Muscle of leg (tissue), 11 donors: ENCODE results near the gene NAA20. TPM values are rescaled to one million over a fixed set of nuclear protein-coding genes. Genes with fewer than 3 reads are reported as not detected.

ENCODE experiments used
- DNase-seq: peaks from one replicate; pipeline ENCODE4 v3.0.0; 2013
- H3K27ac ChIP-seq: one replicate; pipeline ENCODE4 v1.5.1; 2013; ENCODE audit warnings: mild to moderate bottlenecking, low read length, control low read depth
- H3K27me3 ChIP-seq: one replicate; pipeline ENCODE4 v1.6.1; 2013; ENCODE audit warnings: low read length; ENCODE audit not compliant: control insufficient read depth, insufficient read depth
- H3K36me3 ChIP-seq: one replicate; pipeline ENCODE4 v1.6.1; 2013; ENCODE audit warnings: low read length; ENCODE audit not compliant: control insufficient read depth, insufficient read depth
- H3K4me1 ChIP-seq: one replicate; pipeline ENCODE4 v1.6.1; 2013; ENCODE audit warnings: low read length; ENCODE audit not compliant: control insufficient read depth, insufficient read depth
- H3K4me3 ChIP-seq: one replicate; pipeline ENCODE4 v1.5.1; 2013; ENCODE audit warnings: low read length, control low read depth
- H3K9me3 ChIP-seq: replicated peaks from 2 replicates; pipeline ENCODE4 v1.6.1; 2013; ENCODE audit warnings: low read depth, low read length; ENCODE audit not compliant: control insufficient read depth
- WGBS: methylation state at CpG from one replicate; pipeline ENCODE4 v1.1.5; 2013; ENCODE audit warnings: missing lambda C conversion rate; ENCODE audit not compliant: insufficient coverage; 5-methylcytosine and 5-hydroxymethylcytosine counted together
- polyA plus RNA-seq, 8 donors: library from polyadenylated mRNA; unstranded; fragments of 120-200 nt; gene quantifications; one replicate each; pipeline versions ENCODE4 v1.2.1 to v1.2.3, GENCODE V29; 2013; ENCODE audit warnings: inconsistent platforms in 1 of 8, low replicate concordance in 1 of 8; ENCODE audit not compliant: insufficient read length in 8 of 8, insufficient read depth in 1 of 8
- total RNA-seq: library from RNA; stranded (reverse); fragments of 120-200 nt; gene quantifications from one replicate; pipeline ENCODE4 v1.2.4, GENCODE V29; 2013

The NAA20 gene
- total and polyA plus RNA-seq, 9 donors = 40.9 to 72.4 (median 67.2) TPM

DNA sequence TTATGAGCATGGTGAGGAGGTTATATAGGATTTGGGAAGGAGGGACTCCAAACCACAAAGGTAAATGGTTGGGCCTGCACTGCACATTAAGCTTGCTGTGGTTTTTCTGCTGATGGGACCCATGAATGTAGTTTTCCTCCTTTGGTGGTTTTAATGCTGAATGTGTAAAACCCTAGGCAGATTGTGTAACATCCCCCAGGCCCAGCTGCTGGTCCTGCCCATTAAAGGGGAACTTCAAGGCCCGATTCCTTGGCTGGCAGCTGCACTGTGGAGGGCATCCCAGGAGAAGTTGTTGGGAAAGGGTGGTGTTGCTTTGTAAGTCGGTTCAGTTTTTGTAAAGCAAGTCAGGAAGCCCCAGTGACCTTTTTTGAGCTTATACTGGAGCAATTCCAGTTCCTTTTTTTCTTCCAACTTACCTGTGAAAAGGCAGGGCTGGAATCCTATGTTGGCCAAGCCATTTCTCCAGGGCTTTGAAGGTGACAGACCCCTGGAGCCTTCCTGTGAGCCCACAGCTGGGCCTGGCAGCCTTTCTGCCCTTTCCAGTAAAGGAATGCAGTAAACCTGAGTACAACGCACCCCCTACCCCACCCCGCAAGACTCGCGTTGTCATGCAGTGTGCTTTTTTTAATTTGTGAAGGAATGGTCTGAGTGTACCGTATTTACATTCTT, 43.1 kb upstream of the NAA20 start:
- peak overlapping the region; percentile 92 for H3K27ac ChIP-seq
- 44% methylated on average over 1 of the region's 7 CpGs for WGBS
- DNase-seq = peak; percentile 87
- H3K27me3 ChIP-seq = no peaks in the 10 kb centered on the region
- H3K4me1 ChIP-seq = peaks cover 37% of the 10 kb centered on the region
- peaks cover 2% of the 10 kb centered on the region for H3K9me3 ChIP-seq
- no peak overlapping the region for H3K4me3 ChIP-seq
- H3K36me3 ChIP-seq = peaks cover 25% of the 10 kb centered on the region

DNA sequence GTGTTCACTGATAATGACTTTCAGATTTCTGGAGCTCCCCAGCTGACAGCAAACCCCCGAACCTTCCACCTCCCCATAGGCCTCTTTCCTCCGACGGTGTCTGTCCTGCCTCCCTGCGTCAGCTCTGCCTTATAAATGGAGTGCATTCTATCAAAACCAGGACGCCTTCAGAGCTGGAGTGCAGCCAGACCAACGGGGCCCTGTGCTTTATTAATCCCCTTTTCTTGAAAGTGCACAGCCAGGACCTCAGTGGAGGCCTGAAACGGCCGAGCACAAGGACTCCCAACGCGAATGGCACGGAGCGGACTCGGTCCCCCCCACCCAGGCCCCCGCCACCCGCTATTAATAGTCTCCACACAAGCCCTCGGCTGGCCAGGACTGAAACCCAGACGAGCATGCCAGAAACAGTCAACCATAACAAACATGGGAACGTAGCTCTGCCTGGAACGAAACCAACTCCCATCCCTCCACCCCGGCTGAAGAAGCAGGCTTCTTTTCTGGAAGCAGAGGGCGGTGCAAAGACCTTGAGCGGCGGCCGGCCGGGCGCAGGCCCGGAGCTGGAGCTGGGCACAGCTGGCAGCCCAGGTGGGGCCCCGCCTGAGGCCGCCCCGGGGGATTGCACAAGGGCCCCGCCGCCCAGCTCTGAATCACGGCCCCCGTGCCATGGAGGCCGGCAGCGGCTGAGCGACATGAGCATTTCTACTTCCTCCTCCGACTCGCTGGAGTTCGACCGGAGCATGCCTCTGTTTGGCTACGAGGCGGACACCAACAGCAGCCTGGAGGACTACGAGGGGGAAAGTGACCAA, 42.3 kb upstream of the NAA20 start:
- Histone ChIP-seq H3K27me3 (no peaks in the 10 kb centered on the region), H3K9me3 (peaks cover 2% of the 10 kb centered on the region), H3K4me1 (peaks cover 37% of the 10 kb centered on the region), H3K36me3 (peaks cover 25% of the 10 kb centered on the region), H3K4me3 (peak overlapping the region; percentile 31), H3K27ac (peak overlapping the region; percentile 92)
- WGBS = 5% methylated on average over 41 of the region's 44 CpGs
- DNase-seq = peak; percentile 97

GRCh38 chr20:19975436-19975799, 41.7 kb upstream of the NAA20 start:
- Histone ChIP-seq H3K27ac (peak overlapping the region; percentile 92), H3K27me3 (no peaks in the 10 kb centered on the region), H3K4me1 (peaks cover 37% of the 10 kb centered on the region), H3K4me3 (peak overlapping the region; percentile 31), H3K9me3 (peaks cover 2% of the 10 kb centered on the region), H3K36me3 (peaks cover 23% of the 10 kb centered on the region)
- DNase-seq = peak; percentile 48
- WGBS = 34% methylated on average over 15 of the region's 18 CpGs

GRCh38 chr20:19975901-19976300, 41.3 kb upstream of the NAA20 start:
- Histone ChIP-seq H3K9me3 (peaks cover 2% of the 10 kb centered on the region), H3K27ac (peak overlapping the region; percentile 92), H3K27me3 (no peaks in the 10 kb centered on the region), H3K4me3 (peak overlapping the region; percentile 31), H3K4me1 (peaks cover 40% of the 10 kb centered on the region), H3K36me3 (peaks cover 20% of the 10 kb centered on the region)
- DNase-seq = no peak
- 47% methylated on average over 2 of the region's 9 CpGs for WGBS

DNA sequence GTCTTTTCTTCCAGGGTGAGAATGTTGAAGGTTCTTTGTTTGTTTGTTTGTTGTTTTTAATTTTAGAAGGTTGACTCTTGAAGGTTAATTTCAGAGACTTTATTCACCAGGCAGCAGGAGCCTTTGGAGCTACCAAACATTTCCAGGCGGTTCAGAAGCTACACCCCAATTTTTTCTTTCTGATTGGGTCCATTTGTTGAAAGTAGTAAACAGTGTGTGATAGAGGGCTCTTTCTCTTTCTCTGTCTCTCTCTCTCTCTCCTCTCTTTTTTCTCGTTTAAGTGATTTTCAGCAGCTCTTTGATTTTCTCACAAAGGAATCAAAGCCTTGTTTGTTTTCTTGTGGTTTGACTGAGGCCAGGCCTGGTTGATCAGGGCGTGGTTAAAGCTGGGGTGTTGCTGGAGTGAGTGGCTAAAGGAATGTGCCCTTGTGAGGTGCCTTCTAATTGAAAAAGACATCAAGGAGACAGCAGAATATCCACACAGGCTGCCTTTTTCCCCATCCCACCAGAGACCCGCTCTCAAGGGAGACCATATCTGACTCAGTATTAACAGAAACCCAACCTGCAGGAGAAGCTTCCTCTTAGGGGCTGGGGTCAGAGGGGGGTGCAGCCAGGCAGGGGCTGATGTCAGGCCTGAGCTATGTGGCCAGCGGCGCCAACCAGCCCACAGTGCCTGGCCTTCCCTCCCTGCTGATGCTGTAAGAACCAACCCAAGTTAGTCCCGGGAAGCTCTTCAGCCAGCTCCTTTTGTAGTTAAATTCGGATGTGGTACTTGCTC, 40.4 kb upstream of the NAA20 start:
- 64% methylated on average over 2 of the region's 8 CpGs for WGBS
- Histone ChIP-seq H3K27ac (peak overlapping the region; percentile 47), H3K4me3 (no peak overlapping the region), H3K4me1 (peaks cover 44% of the 10 kb centered on the region), H3K27me3 (no peaks in the 10 kb centered on the region), H3K9me3 (peaks cover 2% of the 10 kb centered on the region), H3K36me3 (peaks cover 18% of the 10 kb centered on the region)
- DNase-seq = no peak

DNA sequence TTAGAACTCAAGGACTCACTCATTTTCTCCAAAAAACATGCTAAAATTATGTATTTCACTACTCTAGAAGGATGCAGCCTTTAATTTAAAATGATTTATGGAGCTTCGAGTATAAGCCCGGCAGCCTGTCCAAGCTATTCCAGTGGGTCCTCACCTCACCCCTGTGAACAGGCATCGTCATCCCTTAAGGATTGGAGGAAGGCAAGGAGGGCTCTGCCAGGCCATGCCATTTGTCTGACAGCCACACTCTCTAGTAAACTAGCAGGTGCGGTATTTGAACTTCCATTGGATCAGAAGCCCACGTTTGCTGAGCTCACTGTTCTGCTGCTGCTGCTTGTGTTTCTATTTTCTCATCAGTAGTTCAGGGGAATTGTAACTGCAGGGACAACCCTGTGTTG, 39.8 kb upstream of the NAA20 start:
- WGBS = 50% methylated on average over 2 of the region's 5 CpGs
- Histone ChIP-seq H3K36me3 (peaks cover 17% of the 10 kb centered on the region), H3K27me3 (no peaks in the 10 kb centered on the region), H3K4me3 (no peak overlapping the region), H3K9me3 (peaks cover 2% of the 10 kb centered on the region), H3K4me1 (peaks cover 44% of the 10 kb centered on the region), H3K27ac (peak overlapping the region; percentile 47)
- no peak for DNase-seq

GRCh38 chr20:19978511-19979210, 38.5 kb upstream of the NAA20 start:
- peaks cover 19% of the 10 kb centered on the region for H3K36me3 ChIP-seq
- H3K27me3 ChIP-seq = no peaks in the 10 kb centered on the region
- H3K27ac ChIP-seq = no peak overlapping the region
- peaks cover 40% of the 10 kb centered on the region for H3K4me1 ChIP-seq
- no peak for DNase-seq
- no CpG with 5 or more reads among the region's 6 CpGs for WGBS
- no peak overlapping the region for H3K4me3 ChIP-seq
- peaks cover 2% of the 10 kb centered on the region for H3K9me3 ChIP-seq

DNA sequence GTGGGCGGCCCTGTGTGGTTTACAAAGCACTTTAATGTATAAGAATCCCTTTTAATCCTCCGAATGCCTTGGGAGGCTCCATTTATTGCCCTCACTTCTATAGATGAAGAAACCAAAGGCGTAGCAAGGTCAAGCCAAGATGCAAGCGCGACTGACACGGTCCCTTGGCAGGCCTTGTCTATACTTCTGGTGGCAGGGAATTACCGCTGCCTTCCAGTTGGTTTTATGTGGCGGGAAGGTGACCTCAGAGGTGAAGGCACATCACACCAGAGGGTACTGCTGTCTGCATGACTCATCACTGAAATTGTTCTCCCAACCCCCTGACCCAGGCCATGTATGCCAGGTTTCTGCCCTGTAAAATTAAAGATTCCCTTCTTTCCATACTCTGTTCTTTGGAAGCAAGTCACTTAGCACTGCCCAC, 36.1 kb upstream of the NAA20 start:
- Histone ChIP-seq H3K27me3 (no peaks in the 10 kb centered on the region), H3K4me1 (peaks cover 22% of the 10 kb centered on the region), H3K27ac (no peak overlapping the region), H3K36me3 (peaks cover 17% of the 10 kb centered on the region), H3K4me3 (no peak overlapping the region), H3K9me3 (peaks cover 2% of the 10 kb centered on the region)
- WGBS = 75% methylated on average over 5 of the region's 8 CpGs
- DNase-seq = no peak

GRCh38 chr20:19986419-19986818, 30.7 kb upstream of the NAA20 start:
- Histone ChIP-seq H3K9me3 (no peaks in the 10 kb centered on the region), H3K27me3 (no peaks in the 10 kb centered on the region), H3K4me3 (no peak overlapping the region), H3K4me1 (peaks cover 7% of the 10 kb centered on the region), H3K36me3 (peaks cover 2% of the 10 kb centered on the region), H3K27ac (no peak overlapping the region)
- no peak for DNase-seq
- 33% methylated on average over 3 of the region's 6 CpGs for whole genome bisulfite sequencing
